Measurements from ENCODE around the gene MSL3. TPM values are rescaled to one million over a fixed set of nuclear protein-coding genes. Genes with fewer than 3 reads are reported as not detected.

Gene MSL3
- total RNA-seq, 1 experiment from 2014 or later: 17.0 TPM

DNA sequence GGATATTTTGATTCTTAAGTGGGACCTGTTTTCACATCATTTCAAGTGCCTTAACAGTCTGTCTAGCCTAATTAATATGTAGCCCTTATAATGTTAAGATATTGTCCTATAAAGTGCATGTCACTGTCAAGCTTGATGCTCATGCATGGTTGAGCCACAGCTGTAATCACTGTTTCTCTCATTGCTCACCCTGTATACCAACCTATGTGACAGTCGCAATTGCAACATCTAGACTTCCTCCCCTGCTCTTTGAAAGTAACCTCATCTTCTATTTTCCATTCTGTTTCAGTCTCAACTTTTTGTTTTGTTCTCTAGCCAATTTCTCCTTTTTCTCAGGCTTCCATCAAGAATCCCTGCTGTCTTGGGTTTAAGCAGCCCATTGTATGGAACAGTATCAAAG is 24.4 kb upstream of the MSL3 start:
- Histone ChIP-seq H3K27ac (ENCODE audit: low read length) (no peak overlapping the region), H3K4me3 (ENCODE audit: low read depth in 2 of 2, low read length in 2 of 2) (no peak overlapping the region), H3K36me3 (ENCODE audit: control insufficient read depth, insufficient read depth, low read length) (no peaks in the 10 kb centered on the region), H3K4me1 (ENCODE audit: control insufficient read depth, insufficient read depth, low read length) (no peaks in the 10 kb centered on the region), H3K27me3 (ENCODE audit: control insufficient read depth, insufficient read depth, low read length) (no peaks in the 10 kb centered on the region), H3K9me3 (ENCODE audit: control insufficient read depth, insufficient read depth, low read depth, low read length) (no peaks in the 10 kb centered on the region)
- DNase-seq (ENCODE audit: low read depth, low spot score): no peak
- TF ChIP-seq TCF7L2 (IDR thresholded peaks at IDR 0.05; ENCODE audit: low read depth, low read length) (no peak), POLR2AphosphoS5 (IDR thresholded peaks at IDR 0.05; ENCODE audit: low read depth, low read length) (no peak)
- TF ChIP-seq, protein P1, sequence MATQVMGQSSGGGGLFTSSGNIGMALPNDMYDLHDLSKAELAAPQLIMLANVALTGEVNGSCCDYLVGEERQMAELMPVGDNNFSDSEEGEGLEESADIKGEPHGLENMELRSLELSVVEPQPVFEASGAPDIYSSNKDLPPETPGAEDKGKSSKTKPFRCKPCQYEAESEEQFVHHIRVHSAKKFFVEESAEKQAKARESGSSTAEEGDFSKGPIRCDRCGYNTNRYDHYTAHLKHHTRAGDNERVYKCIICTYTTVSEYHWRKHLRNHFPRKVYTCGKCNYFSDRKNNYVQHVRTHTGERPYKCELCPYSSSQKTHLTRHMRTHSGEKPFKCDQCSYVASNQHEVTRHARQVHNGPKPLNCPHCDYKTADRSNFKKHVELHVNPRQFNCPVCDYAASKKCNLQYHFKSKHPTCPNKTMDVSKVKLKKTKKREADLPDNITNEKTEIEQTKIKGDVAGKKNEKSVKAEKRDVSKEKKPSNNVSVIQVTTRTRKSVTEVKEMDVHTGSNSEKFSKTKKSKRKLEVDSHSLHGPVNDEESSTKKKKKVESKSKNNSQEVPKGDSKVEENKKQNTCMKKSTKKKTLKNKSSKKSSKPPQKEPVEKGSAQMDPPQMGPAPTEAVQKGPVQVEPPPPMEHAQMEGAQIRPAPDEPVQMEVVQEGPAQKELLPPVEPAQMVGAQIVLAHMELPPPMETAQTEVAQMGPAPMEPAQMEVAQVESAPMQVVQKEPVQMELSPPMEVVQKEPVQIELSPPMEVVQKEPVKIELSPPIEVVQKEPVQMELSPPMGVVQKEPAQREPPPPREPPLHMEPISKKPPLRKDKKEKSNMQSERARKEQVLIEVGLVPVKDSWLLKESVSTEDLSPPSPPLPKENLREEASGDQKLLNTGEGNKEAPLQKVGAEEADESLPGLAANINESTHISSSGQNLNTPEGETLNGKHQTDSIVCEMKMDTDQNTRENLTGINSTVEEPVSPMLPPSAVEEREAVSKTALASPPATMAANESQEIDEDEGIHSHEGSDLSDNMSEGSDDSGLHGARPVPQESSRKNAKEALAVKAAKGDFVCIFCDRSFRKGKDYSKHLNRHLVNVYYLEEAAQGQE (IDR thresholded peaks at IDR 0.05; ENCODE audit: insufficient read depth in 1 of 2, low read depth in 2 of 2, low read length in 1 of 2): no peak
- in situ Hi-C loops (cut with HindIII; ENCODE audit: low pct_unique_long_range_greater_than_20kb, low sequenced_read_pairs): no loop called here
- no peak for ATAC-seq
- intact Hi-C loops (cut with micrococcal nuclease; ENCODE audit: unreplicated experiment): no loop called here
- no TSS peak for BruUV-seq (replicated peaks)
- ChIA-PET CTCF (no interaction called here), POLR2A (interaction anchor here (0.6 kb wide), 1 partner anchor 13 kb away, joined by 3 read pairs; no protein-coding TSS in a partner anchor)

DNA sequence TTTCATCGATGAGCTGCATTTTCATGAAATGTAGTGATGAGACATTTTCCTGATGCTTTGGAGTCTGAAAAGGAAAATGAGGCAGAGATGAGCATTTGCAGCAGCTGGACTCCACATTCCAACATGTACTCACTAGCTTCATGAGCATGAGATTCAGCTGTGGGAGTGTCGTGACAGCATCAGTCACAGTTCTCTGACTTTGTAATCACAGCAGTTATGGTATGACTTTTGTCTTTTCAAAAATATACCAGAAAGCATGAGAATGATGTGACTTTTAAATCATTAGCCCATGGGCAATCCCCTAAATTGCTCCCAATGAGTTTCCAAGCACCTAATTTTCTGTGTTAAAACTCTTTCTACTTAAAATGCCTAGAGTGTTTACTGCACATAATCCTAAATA is 18.3 kb upstream of the MSL3 start:
- TF ChIP-seq POLR2AphosphoS5 (IDR thresholded peaks at IDR 0.05; ENCODE audit: low read depth, low read length) (no peak), SIN3A (IDR thresholded peaks at IDR 0.05; ENCODE audit: borderline replicate concordance, insufficient read depth, low read depth, low read length) (no peak), TCF7L2 (IDR thresholded peaks at IDR 0.05; ENCODE audit: low read depth, low read length) (no peak)
- TF ChIP-seq, protein P2, sequence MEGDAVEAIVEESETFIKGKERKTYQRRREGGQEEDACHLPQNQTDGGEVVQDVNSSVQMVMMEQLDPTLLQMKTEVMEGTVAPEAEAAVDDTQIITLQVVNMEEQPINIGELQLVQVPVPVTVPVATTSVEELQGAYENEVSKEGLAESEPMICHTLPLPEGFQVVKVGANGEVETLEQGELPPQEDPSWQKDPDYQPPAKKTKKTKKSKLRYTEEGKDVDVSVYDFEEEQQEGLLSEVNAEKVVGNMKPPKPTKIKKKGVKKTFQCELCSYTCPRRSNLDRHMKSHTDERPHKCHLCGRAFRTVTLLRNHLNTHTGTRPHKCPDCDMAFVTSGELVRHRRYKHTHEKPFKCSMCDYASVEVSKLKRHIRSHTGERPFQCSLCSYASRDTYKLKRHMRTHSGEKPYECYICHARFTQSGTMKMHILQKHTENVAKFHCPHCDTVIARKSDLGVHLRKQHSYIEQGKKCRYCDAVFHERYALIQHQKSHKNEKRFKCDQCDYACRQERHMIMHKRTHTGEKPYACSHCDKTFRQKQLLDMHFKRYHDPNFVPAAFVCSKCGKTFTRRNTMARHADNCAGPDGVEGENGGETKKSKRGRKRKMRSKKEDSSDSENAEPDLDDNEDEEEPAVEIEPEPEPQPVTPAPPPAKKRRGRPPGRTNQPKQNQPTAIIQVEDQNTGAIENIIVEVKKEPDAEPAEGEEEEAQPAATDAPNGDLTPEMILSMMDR (IDR thresholded peaks at IDR 0.05): no peak
- TF ChIP-seq, protein P1 (IDR thresholded peaks at IDR 0.05; ENCODE audit: insufficient read depth in 1 of 2, low read depth in 2 of 2, low read length in 1 of 2): no peak
- Histone ChIP-seq H3K27me3 (ENCODE audit: control insufficient read depth, insufficient read depth, low read length) (no peaks in the 10 kb centered on the region), H3K4me1 (ENCODE audit: control insufficient read depth, insufficient read depth, low read length) (no peaks in the 10 kb centered on the region), H3K4me3 (ENCODE audit: low read depth in 2 of 2, low read length in 2 of 2) (no peak overlapping the region), H3K9me3 (ENCODE audit: control insufficient read depth, insufficient read depth, low read depth, low read length) (no peaks in the 10 kb centered on the region), H3K36me3 (ENCODE audit: control insufficient read depth, insufficient read depth, low read length) (no peaks in the 10 kb centered on the region), H3K27ac (ENCODE audit: low read length) (no peak overlapping the region)
- no peak for ATAC-seq
- in situ Hi-C loops (cut with HindIII; ENCODE audit: low pct_unique_long_range_greater_than_20kb, low sequenced_read_pairs) (no loop called here), intact Hi-C loops (cut with micrococcal nuclease; ENCODE audit: unreplicated experiment) (no loop called here)
- BruUV-seq (replicated peaks): no TSS peak
- ChIA-PET POLR2A (no interaction called here), CTCF (no interaction called here)
- DNase-seq (ENCODE audit: low read depth, low spot score): no peak

All from Panc1 (cell line).